Activated CD8-positive, alpha-beta memory T cell treated with anti-CD3 and anti-CD28 coated beads, Interleukin-2, amount 50 U/mL, for 48 hours (primary cell): ENCODE measurements around the gene TCFL5.
"Not testable (repeated sequence)": the region's sequence is repeated elsewhere in the genome, so short reads cannot be mapped to it uniquely, and the experiment has no call there.

Experiments used
- DNase-seq: peaks from one replicate; pipeline ENCODE4 v3.0.0-alpha.2; 2020

The TCFL5 gene

GRCh38 chr20:62852841-62853240, 8.8 kb downstream of the TCFL5 start:
- no peak for DNase-seq

- no peak for DNase-seq
Measured at GRCh38 chr20:62852196-62852595, 9.4 kb downstream of the TCFL5 start.

GRCh38 chr20:62850333-62850974, 11.2 kb downstream of the TCFL5 start:
- no peak for DNase-seq

GRCh38 chr20:62849431-62849830, 12.2 kb downstream of the TCFL5 start:
- DNase-seq: no peak

GRCh38 chr20:62848917-62849316, 12.7 kb downstream of the TCFL5 start:
- not testable (repeated sequence) for DNase-seq

- no peak for DNase-seq
Measured at GRCh38 chr20:62846166-62846890, 15.3 kb downstream of the TCFL5 start.

GRCh38 chr20:62845416-62846160, 16.0 kb downstream of the TCFL5 start:
- no peak for DNase-seq

GRCh38 chr20:62844182-62844581, 17.4 kb downstream of the TCFL5 start:
- DNase-seq: no peak

GRCh38 chr20:62843656-62844055, 18.0 kb downstream of the TCFL5 start:
- no peak for DNase-seq

GRCh38 chr20:62841705-62842212, 19.9 kb downstream of the TCFL5 start:
- no peak for DNase-seq

GRCh38 chr20:62840244-62841197, 21.1 kb downstream of the TCFL5 start:
- no peak for DNase-seq

GRCh38 chr20:62839816-62840215, 21.8 kb downstream of the TCFL5 start:
- no peak for DNase-seq

- no peak for DNase-seq
Measured at GRCh38 chr20:62839261-62839660, 22.4 kb downstream of the TCFL5 start.

GRCh38 chr20:62838128-62838891, 23.3 kb downstream of the TCFL5 start:
- DNase-seq: no peak

- no peak for DNase-seq
Measured at GRCh38 chr20:62837790-62838127, 23.9 kb downstream of the TCFL5 start.

GRCh38 chr20:62836967-62837490, 24.6 kb downstream of the TCFL5 start:
- no peak for DNase-seq

- DNase-seq: no peak
Measured at GRCh38 chr20:62835931-62836861, 25.4 kb downstream of the TCFL5 start.

GRCh38 chr20:62834967-62835730, 26.5 kb downstream of the TCFL5 start:
- DNase-seq: no peak

GRCh38 chr20:62832951-62833391, 28.7 kb downstream of the TCFL5 start:
- DNase-seq: peak; percentile 45
